ENCODE data around the gene NCOA3.

- no peak for TF ChIP-seq POLR2A (IDR thresholded peaks at IDR 0.05; ENCODE audit: low read length)
- no peak for TF ChIP-seq GATA1 (IDR thresholded peaks at IDR 0.05; ENCODE audit: low read depth, low read length)
Observed at GRCh38 chr20:47577314-47577713, 75.6 kb downstream of the NCOA3 start.
